K562 (cell line): ENCODE measurements around the gene GPSM3. TPM values are rescaled to one million over a fixed set of nuclear protein-coding genes. Genes with fewer than 3 reads are reported as not detected.

Experiments
- ATAC-seq: fragments of 200-7000 bp; cut with Tn5 transposase; 3 replicates; pipeline ENCODE4 v1.9.1; 2020; ENCODE audit warnings: moderate library complexity
- BruUV-seq: library from RNA; stranded (reverse); fragments of 400-500 nt; replicated peaks from 2 replicates; lab custom pipeline; 2021; lab: Mats Ljungman, UMichigan
- CTCF ChIA-PET: fragments of 300-600 bp; formaldehyde crosslinking; extraction: SDS; loops from one replicate; lab custom pipeline; 2021; ENCODE audit warnings: low intra/inter-chr PET ratio; lab: Yijun Ruan, JAX
- POLR2A ChIA-PET: fragments of 300-600, 350-650 bp; sonication (Branson Sonifier 250); formaldehyde crosslinking; extraction: SDS; loops from one replicate; lab custom pipeline; 2021; ENCODE audit warnings: antibody characterized with exemption, inconsistent platforms; lab: Yijun Ruan, JAX
- DNase-seq, 4 experiments: peaks; one replicate each; pipeline versions ENCODE4 v3.0.0 to v3.0.0-alpha.2; 2011 to 2018; ENCODE audit warnings: low spot score in 3 of 4, mixed read lengths in 3 of 4; ENCODE audit errors: extremely low read depth in 1 of 4
- FAIRE-seq: peaks from 2 replicates; lab custom pipeline; 2011; peaks lifted over from hg19 to GRCh38; lab: Jason Lieb, UNC
- H2AFZ ChIP-seq: 2 replicates; pipeline ENCODE4 v1.6.0; 2011; ENCODE audit warnings: low read depth, low read length, control low read depth, inconsistent platforms
- H3K27ac ChIP-seq: fragments of 200-600 bp; 3 replicates; pipeline ENCODE4 v1.8.0; 2011; ENCODE audit warnings: low read depth, mild to moderate bottlenecking, control low read depth, inconsistent platforms, low read length, moderate library complexity, mixed read lengths; ENCODE audit errors: extremely low read depth
- H3K27me3 ChIP-seq, 2 experiments: fragments of 300-600 bp in 1 of 2; 2 replicates in 1 of 2; 3 replicates in 1 of 2; pipeline versions ENCODE4 v1.6.0 to v1.8.0; 2011; ENCODE audit warnings: inconsistent platforms in 2 of 2, low read length in 2 of 2, mild to moderate bottlenecking in 1 of 2, mixed read lengths in 1 of 2, moderate library complexity in 1 of 2; ENCODE audit not compliant: control insufficient read depth in 2 of 2, insufficient read depth in 2 of 2
- H3K36me3 ChIP-seq: fragments of 300-600 bp; 3 replicates; pipeline ENCODE4 v1.8.0; 2011; ENCODE audit warnings: mild to moderate bottlenecking, low read length, inconsistent platforms; ENCODE audit not compliant: control insufficient read depth, insufficient read depth
- H3K4me1 ChIP-seq, 2 experiments: fragments of 200-600 bp in 1 of 2; replicated peaks in 1 of 2; 2 replicates in 1 of 2; 3 replicates in 1 of 2; pipeline versions ENCODE4 v1.5.1 to v1.8.0; 2011; ENCODE audit warnings: inconsistent platforms in 2 of 2, low read length in 2 of 2, mild to moderate bottlenecking in 1 of 2, mixed read lengths in 1 of 2, moderate library complexity in 1 of 2; ENCODE audit not compliant: control insufficient read depth in 2 of 2, insufficient read depth in 2 of 2
- H3K4me2 ChIP-seq: 2 replicates; pipeline ENCODE4 v1.6.1; 2011; ENCODE audit warnings: low read length, control low read depth, inconsistent platforms, mixed read lengths; ENCODE audit not compliant: insufficient read depth
- H3K4me3 ChIP-seq: fragments of 200-600 bp; sonication (generic), shearing (Covaris generic); 2 replicates; pipeline ENCODE4 v1.5.1; 2016; ENCODE audit warnings: control low read depth, inconsistent platforms
- H3K79me2 ChIP-seq: fragments of 200-600 bp; 3 replicates; pipeline ENCODE4 v1.8.0; 2011; ENCODE audit warnings: low read length, inconsistent platforms; ENCODE audit not compliant: control insufficient read depth, insufficient read depth
- H3K9ac ChIP-seq, 2 experiments: 2 replicates each; pipeline versions ENCODE4 v1.6.0 to v1.6.1; 2011; ENCODE audit warnings: low read depth in 2 of 2, low read length in 2 of 2, control low read depth in 1 of 2, inconsistent platforms in 1 of 2, mild to moderate bottlenecking in 1 of 2, mixed read lengths in 1 of 2; ENCODE audit not compliant: insufficient read depth in 1 of 2
- H3K9me1 ChIP-seq: one replicate; pipeline ENCODE4 v1.6.0; 2011; ENCODE audit warnings: inconsistent platforms, mild to moderate bottlenecking, low read length, moderate library complexity; ENCODE audit not compliant: control insufficient read depth, insufficient read depth
- H3K9me3 ChIP-seq: replicated peaks from 2 replicates; pipeline ENCODE4 v1.5.1; 2011; ENCODE audit warnings: low read depth, low read length, inconsistent platforms; ENCODE audit not compliant: control insufficient read depth, insufficient read depth
- H4K20me1 ChIP-seq: replicated peaks from 2 replicates; pipeline ENCODE4 v1.6.1; 2011; ENCODE audit warnings: low read length, inconsistent platforms, mixed read lengths; ENCODE audit not compliant: control insufficient read depth, insufficient read depth
- ARNT ChIP-seq, 2 experiments: fragments of 450-650 bp; IDR thresholded peaks; 2 replicates each; pipeline ENCODE4 v1.6.1; 2016; ENCODE audit warnings: mild to moderate bottlenecking in 1 of 2
- CBX1 ChIP-seq: sonication (generic); IDR thresholded peaks from 2 replicates; pipeline ENCODE4 v1.6.1; 2016; ENCODE audit warnings: antibody characterized with exemption, low read depth, mild to moderate bottlenecking
- ERF ChIP-seq: fragments of 450-650 bp; formaldehyde crosslinking; IDR thresholded peaks from 2 replicates; pipeline ENCODE4 v1.4.0; 2020; ENCODE audit warnings: mild to moderate bottlenecking, mixed read lengths
- FOXA3 ChIP-seq, 2 experiments: fragments of 450-650 bp in 1 of 2; sonication (generic) in 1 of 2; formaldehyde crosslinking; IDR thresholded peaks in 1 of 2; conservative IDR thresholded peaks in 1 of 2; 2 replicates each; pipeline versions ENCODE4 v1.4.0 to v1.8.0; 2020 to 2022; ENCODE audit warnings: mild to moderate bottlenecking in 2 of 2, missing genetic modification reagents in 1 of 2
- KLF10 ChIP-seq: fragments of 250-450 bp; sonication (Bioruptor Pico); IDR thresholded peaks from 2 replicates; pipeline ENCODE4 v1.6.1; 2021; ENCODE audit warnings: matching md5 sums
- LARP7 ChIP-seq: fragments of 450-650 bp; IDR thresholded peaks from 2 replicates; pipeline ENCODE4 v1.6.1; 2016
- NBN ChIP-seq: fragments of 450-650 bp; IDR thresholded peaks from 2 replicates; pipeline ENCODE4 v1.6.1; 2016; ENCODE audit warnings: low read depth, mild to moderate bottlenecking
- PHF21A ChIP-seq: fragments of 450-650 bp; IDR thresholded peaks from 2 replicates; pipeline ENCODE4 v1.6.1; 2017; ENCODE audit warnings: low read depth, borderline replicate concordance
- RB1 ChIP-seq: fragments of 450-650 bp; IDR thresholded peaks from 2 replicates; pipeline ENCODE4 v1.6.1; 2017; ENCODE audit warnings: low read depth, mild to moderate bottlenecking
- SRF ChIP-seq, 2 experiments: fragments of 250-450, 450-650 bp in 1 of 2; sonication (Bioruptor Pico) in 1 of 2; sonication (generic) in 1 of 2; formaldehyde crosslinking; IDR thresholded peaks; 2 replicates each; pipeline versions ENCODE4 v1.5.0 to v1.5.1; 2020 to 2022; ENCODE audit warnings: mild to moderate bottlenecking in 1 of 2, missing genetic modification reagents in 1 of 2
- YBX1 ChIP-seq: fragments of 450-650 bp; IDR thresholded peaks from 2 replicates; pipeline ENCODE4 v1.7.1; 2016; ENCODE audit warnings: mild to moderate bottlenecking
- ZNF444 ChIP-seq: fragments of 250-450 bp; sonication (Bioruptor Pico); IDR thresholded peaks from 2 replicates; pipeline ENCODE4 v1.4.0; 2020; ENCODE audit warnings: mild to moderate bottlenecking, moderate library complexity
- ZNF778 ChIP-seq: fragments of 450-650 bp; formaldehyde crosslinking; IDR thresholded peaks from 2 replicates; pipeline ENCODE4 v1.4.0; 2020; ENCODE audit warnings: mild to moderate bottlenecking, moderate library complexity
- WGBS: fragments of 100-300 bp; shearing (Covaris generic); methylation state at CpG from one replicate; pipeline ENCODE4 v1.1.6; 2016; ENCODE audit warnings: low coverage, mixed read lengths; ENCODE audit not compliant: insufficient coverage; ENCODE audit errors: missing lambda C conversion rate; 5-methylcytosine and 5-hydroxymethylcytosine counted together
- in situ Hi-C: fragments of 300-500 bp; cut with MboI; formaldehyde crosslinking; loops from 4 replicates; pipeline ENCODE4 v1.15.0; 2018; ENCODE audit warnings: inconsistent platforms, mixed read lengths
- intact Hi-C: fragments of 100-400 bp; cut with micrococcal nuclease; formaldehyde crosslinking; loops from 2 replicates; pipeline ENCODE4 v1.14.2; 2022
- polyA plus RNA-seq, 8 experiments: library from polyadenylated mRNA; depleted of rRNA in 4 of 8; stranded (reverse) in 5 of 8; unstranded in 3 of 8; fragments of >200 nt; fragmentation: Nextera tagmentation in 2 of 8; fragmentation: Illumina TruSeq in 1 of 8; extraction: Ambion mirVana in 2 of 8; extraction: Trizol in 1 of 8; gene quantifications; 2 replicates each; pipeline versions ENCODE4 v1.2.1 to v1.2.3, GENCODE V29; 2011 to 2014; ENCODE audit warnings: inconsistent platforms in 1 of 8, missing spikeins in 1 of 8
- total RNA-seq, 7 experiments: library from RNA; depleted of rRNA in 6 of 7; stranded (reverse); fragments of >200 nt in 6 of 7; fragmentation: Illumina TruSeq in 2 of 7; extraction: Trizol in 2 of 7; gene quantifications; 2 replicates each; pipeline versions ENCODE4 v1.2.1 to v1.2.3, GENCODE V29; 2011 to 2021; ENCODE audit warnings: low replicate concordance in 1 of 7
- TF ChIP-seq, protein P1 (sequence below): fragments of 250-450 bp; sonication (Bioruptor Pico); IDR thresholded peaks from 2 replicates; pipeline ENCODE4 v1.5.0; 2020; ENCODE audit warnings: mild to moderate bottlenecking, borderline replicate concordance
- TF ChIP-seq, protein P2 (sequence below): sonication (generic); formaldehyde crosslinking; IDR thresholded peaks from 2 replicates; pipeline ENCODE4 v1.8.1; 2023; ENCODE audit warnings: mild to moderate bottlenecking, missing genetic modification reagents
- TF ChIP-seq, protein P3 (sequence below): fragments of 250-450 bp; sonication (Bioruptor Pico); IDR thresholded peaks from 2 replicates; pipeline ENCODE4 v1.9.0; 2021; ENCODE audit warnings: mild to moderate bottlenecking, inconsistent platforms

GPSM3 gene
- total and polyA plus RNA-seq, 9 of the 15 experiments (the other 6 are each of a cell fraction or from before 2014, with no cell fraction given) = 5.3 to 42.6 (median 24.4) TPM

DNA sequence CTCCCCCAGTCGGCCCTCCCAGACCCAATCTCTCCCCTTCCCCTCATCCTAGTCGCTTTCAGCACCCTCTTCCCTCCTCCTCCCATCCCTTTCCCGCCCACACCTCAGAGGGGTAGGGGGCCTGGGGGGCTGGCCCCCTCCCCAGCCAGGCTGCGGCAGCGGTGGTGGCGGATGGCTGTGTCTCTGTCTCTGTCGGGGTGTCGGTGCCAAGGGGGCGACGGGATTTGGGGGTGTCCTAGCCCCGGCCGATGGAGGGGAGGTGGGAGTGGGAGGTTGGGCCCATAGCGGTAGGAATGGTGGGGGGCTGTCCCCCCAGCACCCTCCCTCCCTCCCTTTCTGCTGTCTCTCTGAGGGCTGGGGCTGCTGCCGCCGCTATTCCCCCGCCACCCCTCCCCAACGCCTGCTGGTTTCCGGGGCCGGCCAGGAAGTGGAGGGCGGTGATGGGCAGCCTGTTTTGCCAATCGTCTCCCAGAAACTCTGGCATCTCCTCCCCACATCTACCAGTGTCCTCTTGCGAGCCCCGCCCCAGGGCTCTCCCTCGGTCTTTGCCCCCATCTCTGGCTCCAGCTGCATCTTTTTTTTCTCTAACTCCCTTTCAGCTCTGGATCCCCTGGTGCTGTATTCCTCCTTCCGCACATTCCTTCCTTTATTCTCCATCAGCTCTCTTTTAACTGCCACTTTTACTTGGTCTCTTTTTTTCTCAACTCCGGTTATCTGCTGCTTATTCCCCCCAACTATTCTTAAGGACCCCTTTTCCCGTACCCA is 16.6 kb downstream of the GPSM3 start, which contains the start of gene AGPAT1:
TSS of gene AGPAT1 (minus strand) at position 374 of the 765 bp plus-strand sequence. CDS start 4,588 bp downstream, outside the sequence.
- ChIA-PET CTCF (interaction anchor here (0.9 kb wide), 1 partner anchor 19 kb away, joined by 3 read pairs; no protein-coding TSS in a partner anchor), POLR2A (interaction anchor here (1.0 to 4.5 kb wide), 6 partner anchors 8 to 46 kb away, joined by 3 to 30 read pairs (median 8); partner anchors contain the start of genes EGFL8, FKBPL and PBX2)
- peak within 1 kb of the TSS; percentile 88 for H3K4me3 ChIP-seq
- peak within 1 kb of the TSS; percentile 86 to 95 for H3K9ac ChIP-seq
- H2AFZ ChIP-seq = peak within 1 kb of the TSS; percentile 92
- no TSS peak for BruUV-seq
- WGBS = 1% methylated on average over 20 of the region's 27 CpGs
- DNase-seq (peak; percentile 88 to 99 (median 94)), FAIRE-seq (peak; percentile 74), ATAC-seq (peak; percentile 83)
- in situ Hi-C loops = no loop called here
- peak within 1 kb of the TSS; percentile 94 for H3K27ac ChIP-seq
- no peaks in the 10 kb centered on the region for H4K20me1 ChIP-seq
- H3K4me2 ChIP-seq = peak within 1 kb of the TSS; percentile 100
- no peaks in the 10 kb centered on the region for H3K27me3 ChIP-seq
- intact Hi-C loops = loop anchor here (1.0 to 10.0 kb wide), 4 partner anchors 19 to 511 kb away; partner anchors contain the start of genes C6orf47, CSNK2B, FKBPL and GPANK1
- H3K79me2 ChIP-seq = peaks cover 67% of the 10 kb centered on the region
- no peaks in the 10 kb centered on the region for H3K9me3 ChIP-seq
- peaks cover 20 to 48% of the 10 kb centered on the region in 2 experiments for H3K4me1 ChIP-seq
- H3K9me1 ChIP-seq = peaks cover under 1% of the 10 kb centered on the region
- H3K36me3 ChIP-seq = peaks cover 35% of the 10 kb centered on the region; the same call in 2 of the 3 replicates
- TF ChIP-seq, protein P1, sequence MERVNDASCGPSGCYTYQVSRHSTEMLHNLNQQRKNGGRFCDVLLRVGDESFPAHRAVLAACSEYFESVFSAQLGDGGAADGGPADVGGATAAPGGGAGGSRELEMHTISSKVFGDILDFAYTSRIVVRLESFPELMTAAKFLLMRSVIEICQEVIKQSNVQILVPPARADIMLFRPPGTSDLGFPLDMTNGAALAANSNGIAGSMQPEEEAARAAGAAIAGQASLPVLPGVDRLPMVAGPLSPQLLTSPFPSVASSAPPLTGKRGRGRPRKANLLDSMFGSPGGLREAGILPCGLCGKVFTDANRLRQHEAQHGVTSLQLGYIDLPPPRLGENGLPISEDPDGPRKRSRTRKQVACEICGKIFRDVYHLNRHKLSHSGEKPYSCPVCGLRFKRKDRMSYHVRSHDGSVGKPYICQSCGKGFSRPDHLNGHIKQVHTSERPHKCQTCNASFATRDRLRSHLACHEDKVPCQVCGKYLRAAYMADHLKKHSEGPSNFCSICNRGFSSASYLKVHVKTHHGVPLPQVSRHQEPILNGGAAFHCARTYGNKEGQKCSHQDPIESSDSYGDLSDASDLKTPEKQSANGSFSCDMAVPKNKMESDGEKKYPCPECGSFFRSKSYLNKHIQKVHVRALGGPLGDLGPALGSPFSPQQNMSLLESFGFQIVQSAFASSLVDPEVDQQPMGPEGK (CRISPR knock-in tag) = 0 out of 2 replicates have a peak, but pooled peaks have one; percentile 36
- TF ChIP-seq ARNT (IDR thresholded peaks at IDR 0.05) (peak; percentile 45 to 84; a peak in 2 of 4 replicates), LARP7 (peak; percentile 99), ZNF444 (CRISPR knock-in tag) (no peak), YBX1 (peak; percentile 60; the same call in 1 of the 2 replicates), RB1 (peak; percentile 65; the same call in 1 of the 2 replicates), PHF21A (no peak), SRF (CRISPR knock-in tag; IDR thresholded peaks at IDR 0.05) (no peak), CBX1 (no peak), FOXA3 (CRISPR knock-in tag; conservative IDR thresholded peaks at IDR 0.05 in 1 of 2, IDR thresholded peaks at IDR 0.05 in 1 of 2) (no peak), ZNF778 (CRISPR knock-in tag) (no peak), ERF (CRISPR knock-in tag) (peak; percentile 75; the same call in 1 of the 2 replicates), NBN (peak; percentile 85), KLF10 (no peak)
- TF ChIP-seq, protein P2, sequence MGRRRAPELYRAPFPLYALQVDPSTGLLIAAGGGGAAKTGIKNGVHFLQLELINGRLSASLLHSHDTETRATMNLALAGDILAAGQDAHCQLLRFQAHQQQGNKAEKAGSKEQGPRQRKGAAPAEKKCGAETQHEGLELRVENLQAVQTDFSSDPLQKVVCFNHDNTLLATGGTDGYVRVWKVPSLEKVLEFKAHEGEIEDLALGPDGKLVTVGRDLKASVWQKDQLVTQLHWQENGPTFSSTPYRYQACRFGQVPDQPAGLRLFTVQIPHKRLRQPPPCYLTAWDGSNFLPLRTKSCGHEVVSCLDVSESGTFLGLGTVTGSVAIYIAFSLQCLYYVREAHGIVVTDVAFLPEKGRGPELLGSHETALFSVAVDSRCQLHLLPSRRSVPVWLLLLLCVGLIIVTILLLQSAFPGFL (CRISPR knock-in tag) = no peak
- TF ChIP-seq, protein P3, sequence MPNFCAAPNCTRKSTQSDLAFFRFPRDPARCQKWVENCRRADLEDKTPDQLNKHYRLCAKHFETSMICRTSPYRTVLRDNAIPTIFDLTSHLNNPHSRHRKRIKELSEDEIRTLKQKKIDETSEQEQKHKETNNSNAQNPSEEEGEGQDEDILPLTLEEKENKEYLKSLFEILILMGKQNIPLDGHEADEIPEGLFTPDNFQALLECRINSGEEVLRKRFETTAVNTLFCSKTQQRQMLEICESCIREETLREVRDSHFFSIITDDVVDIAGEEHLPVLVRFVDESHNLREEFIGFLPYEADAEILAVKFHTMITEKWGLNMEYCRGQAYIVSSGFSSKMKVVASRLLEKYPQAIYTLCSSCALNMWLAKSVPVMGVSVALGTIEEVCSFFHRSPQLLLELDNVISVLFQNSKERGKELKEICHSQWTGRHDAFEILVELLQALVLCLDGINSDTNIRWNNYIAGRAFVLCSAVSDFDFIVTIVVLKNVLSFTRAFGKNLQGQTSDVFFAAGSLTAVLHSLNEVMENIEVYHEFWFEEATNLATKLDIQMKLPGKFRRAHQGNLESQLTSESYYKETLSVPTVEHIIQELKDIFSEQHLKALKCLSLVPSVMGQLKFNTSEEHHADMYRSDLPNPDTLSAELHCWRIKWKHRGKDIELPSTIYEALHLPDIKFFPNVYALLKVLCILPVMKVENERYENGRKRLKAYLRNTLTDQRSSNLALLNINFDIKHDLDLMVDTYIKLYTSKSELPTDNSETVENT (CRISPR knock-in tag) = 0 out of 2 replicates have a peak, but pooled peaks have one; percentile 50
